Neutrophil (primary cell): ENCODE measurements around the gene ANKRD18A.

Experiments used
- H3K27ac ChIP-seq: fragments of 200-600 bp; sonication (generic); 2 replicates; pipeline ENCODE4 v1.5.1; 2016; ENCODE audit warnings: mild to moderate bottlenecking, moderate library complexity
- H3K27me3 ChIP-seq: fragments of 200-600 bp; sonication (generic); 2 replicates; pipeline ENCODE4 v1.6.0; 2016; ENCODE audit warnings: mild to moderate bottlenecking
- H3K36me3 ChIP-seq: fragments of 200-600 bp; sonication (generic); 2 replicates; pipeline ENCODE4 v1.5.1; 2017
- H3K4me1 ChIP-seq, 2 experiments: fragments of 200-600 bp in 1 of 2; sonication (generic) in 1 of 2; 1 replicate in 1 of 2; 2 replicates in 1 of 2; pipeline versions ENCODE4 v1.5.1 to v1.6.1; 2013 to 2016; ENCODE audit warnings: low read depth in 1 of 2, low read length in 1 of 2, mild to moderate bottlenecking in 1 of 2, moderate library complexity in 1 of 2; ENCODE audit not compliant: control insufficient read depth in 1 of 2, insufficient read depth in 1 of 2
- H3K4me3 ChIP-seq, 2 experiments: fragments of 200-600 bp in 1 of 2; sonication (generic) in 1 of 2; 1 replicate in 1 of 2; 2 replicates in 1 of 2; pipeline ENCODE4 v1.5.1; 2013 to 2016; ENCODE audit warnings: low read depth in 1 of 2, low read length in 1 of 2, mild to moderate bottlenecking in 1 of 2, moderate library complexity in 1 of 2
- H3K9me3 ChIP-seq: fragments of 200-600 bp; sonication (generic); 2 replicates; pipeline ENCODE4 v1.5.1; 2016
- CTCF ChIP-seq: fragments of 200-600 bp; sonication (generic); IDR thresholded peaks from 2 replicates; pipeline ENCODE4 v1.5.1; 2016; ENCODE audit warnings: antibody characterized with exemption

Gene ANKRD18A

GRCh38 chr9:38644601-38645000 is 24.2 kb upstream of the ANKRD18A start:
- no peaks in the 10 kb centered on the region for H3K27me3 ChIP-seq
- no peaks in the 10 kb centered on the region for H3K36me3 ChIP-seq
- no peak overlapping the region for H3K4me3 ChIP-seq
- H3K9me3 ChIP-seq: no peaks in the 10 kb centered on the region
- no peak overlapping the region for H3K27ac ChIP-seq
- no peak for TF ChIP-seq CTCF
- H3K4me1 ChIP-seq: peaks cover 0 to 3% of the 10 kb centered on the region in 2 experiments

- Histone ChIP-seq H3K4me3 (no peak overlapping the region), H3K4me1 (peaks cover 0 to 4% of the 10 kb centered on the region in 2 experiments), H3K27ac (no peak overlapping the region), H3K9me3 (no peaks in the 10 kb centered on the region), H3K36me3 (no peaks in the 10 kb centered on the region), H3K27me3 (no peaks in the 10 kb centered on the region)
- TF ChIP-seq CTCF: no peak
These were observed 23.4 kb upstream of the ANKRD18A start for GRCh38 chr9:38643815-38644173.

GRCh38 chr9:38642951-38643814 is 22.8 kb upstream of the ANKRD18A start:
- no peak for TF ChIP-seq CTCF

GRCh38 chr9:38641985-38642864 is 21.8 kb upstream of the ANKRD18A start:
- no peak overlapping the region for H3K4me3 ChIP-seq
- peaks cover 0 to 4% of the 10 kb centered on the region in 2 experiments for H3K4me1 ChIP-seq
- H3K36me3 ChIP-seq: no peaks in the 10 kb centered on the region
- no peaks in the 10 kb centered on the region for H3K27me3 ChIP-seq
- no peak overlapping the region for H3K27ac ChIP-seq
- H3K9me3 ChIP-seq: no peaks in the 10 kb centered on the region
- TF ChIP-seq CTCF: no peak

More at GRCh38 chr9:38642951-38643814, 22.8 kb upstream of the ANKRD18A start:
- Histone ChIP-seq H3K4me3 (no peak overlapping the region), H3K36me3 (no peaks in the 10 kb centered on the region), H3K4me1 (peaks cover 0 to 4% of the 10 kb centered on the region in 2 experiments), H3K9me3 (no peaks in the 10 kb centered on the region), H3K27ac (no peak overlapping the region), H3K27me3 (no peaks in the 10 kb centered on the region)

GRCh38 chr9:38641142-38641541 is 20.7 kb upstream of the ANKRD18A start:
- H3K4me1 ChIP-seq: peaks cover 0 to 4% of the 10 kb centered on the region in 2 experiments
- no peak for TF ChIP-seq CTCF

More at GRCh38 chr9:38641142-38641541, 20.7 kb upstream of the ANKRD18A start:
- Histone ChIP-seq H3K9me3 (no peaks in the 10 kb centered on the region), H3K4me3 (no peak overlapping the region), H3K36me3 (no peaks in the 10 kb centered on the region), H3K27me3 (no peaks in the 10 kb centered on the region), H3K27ac (no peak overlapping the region)
